ENCODE results near the gene SELENBP1. TPM values are rescaled to one million over a fixed set of nuclear protein-coding genes. Genes with fewer than 3 reads are reported as not detected.
"Not testable (repeated sequence)": the region's sequence is repeated elsewhere in the genome, so short reads cannot be mapped to it uniquely, and the experiment has no call there.

Gene SELENBP1
- total and polyA plus RNA-seq, 11 donors, result 14.3 to 97.8 (median 37.9) TPM

- no peak overlapping the region for H3K27ac ChIP-seq
- H3K4me1 ChIP-seq, result no peaks in the 10 kb centered on the region
- DNase-seq (no peak), ATAC-seq (no peak)
- H3K27me3 ChIP-seq, result no peaks in the 10 kb centered on the region
- peaks cover 0 to 7% (median 0%) of the 10 kb centered on the region in 12 donors for H3K9me3 ChIP-seq
- TF ChIP-seq CTCF (IDR thresholded peaks at IDR 0.05) (no peak), POLR2A (IDR thresholded peaks at IDR 0.05) (no peak)
- intact Hi-C loops (cut with DNase I), result loop anchor here in 3 of 10 donors (5.0 to 10.0 kb wide), 3 partner anchors 89 to 99 kb away; no protein-coding TSS in a partner anchor
- no peak overlapping the region for H3K4me3 ChIP-seq
- H3K36me3 ChIP-seq, result no peaks in the 10 kb centered on the region
Observed at GRCh38 chr1:151393583-151393982, 21.1 kb upstream of the SELENBP1 start.

GRCh38 chr1:151391079-151391563, 18.6 kb upstream of the SELENBP1 start:
- 85 to 90% (median 88%) methylated on average over 3 of the region's 3 CpGs for WGBS, 4 donors
- H3K27ac ChIP-seq, result no peak overlapping the region
- intact Hi-C loops (cut with DNase I), result loop anchor here in 3 of 10 donors (5.0 to 10.0 kb wide), 3 partner anchors 86 to 96 kb away; no protein-coding TSS in a partner anchor
- H3K4me3 ChIP-seq, result no peak overlapping the region
- H3K9me3 ChIP-seq, result peaks cover 0 to 7% (median 0%) of the 10 kb centered on the region in 12 donors
- no peaks in the 10 kb centered on the region for H3K27me3 ChIP-seq
- H3K36me3 ChIP-seq, result no peaks in the 10 kb centered on the region
- no peak for ATAC-seq
- no peak for DNase-seq
- TF ChIP-seq POLR2A (IDR thresholded peaks at IDR 0.05), result no peak
- no peaks in the 10 kb centered on the region for H3K4me1 ChIP-seq

- not testable (repeated sequence) for H3K27ac ChIP-seq, DNase-seq, H3K9me3 ChIP-seq, H3K27me3 ChIP-seq, H3K4me3 ChIP-seq, H3K4me1 ChIP-seq, ATAC-seq, H3K36me3 ChIP-seq
- 92 to 95% (median 93%) methylated on average over 21 to 22 of the region's 22 CpGs for WGBS, 4 donors
- intact Hi-C loops (cut with DNase I), result loop anchor here in 3 of 10 donors (5.0 to 10.0 kb wide), 3 partner anchors 86 to 96 kb away; no protein-coding TSS in a partner anchor
Observed at GRCh38 chr1:151390221-151391078, 17.9 kb upstream of the SELENBP1 start.

- no peak for ATAC-seq
- Histone ChIP-seq H3K27me3 (no peaks in the 10 kb centered on the region), H3K4me3 (no peak overlapping the region), H3K27ac (no peak overlapping the region), H3K9me3 (no peaks in the 10 kb centered on the region), H3K4me1 (no peaks in the 10 kb centered on the region), H3K36me3 (no peaks in the 10 kb centered on the region)
- no peak for TF ChIP-seq POLR2A (IDR thresholded peaks at IDR 0.05)
- TF ChIP-seq CTCF (IDR thresholded peaks at IDR 0.05), result no peak
- WGBS, 4 donors, result 77 to 92% (median 84%) methylated on average over 2 of the region's 2 CpGs
- intact Hi-C loops (cut with DNase I), result no loop called here
- DNase-seq, result no peak
Observed at GRCh38 chr1:151386002-151386401, 13.5 kb upstream of the SELENBP1 start.

GRCh38 chr1:151384584-151384983, 12.1 kb upstream of the SELENBP1 start:
- no peaks in the 10 kb centered on the region for H3K9me3 ChIP-seq
- WGBS, 4 donors, result 70 to 76% (median 75%) methylated on average over 3 of the region's 3 CpGs
- ATAC-seq (no peak), DNase-seq (no peak)
- TF ChIP-seq POLR2A (IDR thresholded peaks at IDR 0.05) (no peak), CTCF (IDR thresholded peaks at IDR 0.05) (no peak)
- intact Hi-C loops (cut with DNase I), result no loop called here
- H3K27ac ChIP-seq, result no peak overlapping the region
- H3K4me1 ChIP-seq, result no peaks in the 10 kb centered on the region
- H3K27me3 ChIP-seq, result no peaks in the 10 kb centered on the region
- no peaks in the 10 kb centered on the region for H3K36me3 ChIP-seq
- H3K4me3 ChIP-seq, result no peak overlapping the region
